ENCODE data around the gene TK1.
A peak's percentile ranks its signal among the peaks of the same experiment; 100 is the strongest.

TK1 gene

GRCh38 chr17:78134899-78135385 lies 51.9 kb downstream of the TK1 start:
- no peak overlapping the region for H3K27ac ChIP-seq
- DNase-seq (ENCODE audit: low spot score) = no peak
- no peak overlapping the region for H3K4me3 ChIP-seq
- TF ChIP-seq CTCF (IDR thresholded peaks at IDR 0.05) = no peak

GRCh38 chr17:78133971-78134898 lies 52.6 kb downstream of the TK1 start:
- Histone ChIP-seq H3K4me3 (no peak overlapping the region), H3K27ac (no peak overlapping the region)
- TF ChIP-seq CTCF (IDR thresholded peaks at IDR 0.05) = no peak
- DNase-seq (ENCODE audit: low spot score) = no peak

- TF ChIP-seq CTCF (IDR thresholded peaks at IDR 0.05) = no peak
- Histone ChIP-seq H3K4me3 (no peak overlapping the region), H3K27ac (no peak overlapping the region)
- no peak for DNase-seq (ENCODE audit: low spot score)
Measured at GRCh38 chr17:78133179-78133951, 53.5 kb downstream of the TK1 start.

GRCh38 chr17:78132767-78133178 lies 54.1 kb downstream of the TK1 start:
- DNase-seq (ENCODE audit: low spot score) = no peak
- Histone ChIP-seq H3K4me3 (no peak overlapping the region), H3K27ac (no peak overlapping the region)
- TF ChIP-seq CTCF (IDR thresholded peaks at IDR 0.05) = no peak

DNA sequence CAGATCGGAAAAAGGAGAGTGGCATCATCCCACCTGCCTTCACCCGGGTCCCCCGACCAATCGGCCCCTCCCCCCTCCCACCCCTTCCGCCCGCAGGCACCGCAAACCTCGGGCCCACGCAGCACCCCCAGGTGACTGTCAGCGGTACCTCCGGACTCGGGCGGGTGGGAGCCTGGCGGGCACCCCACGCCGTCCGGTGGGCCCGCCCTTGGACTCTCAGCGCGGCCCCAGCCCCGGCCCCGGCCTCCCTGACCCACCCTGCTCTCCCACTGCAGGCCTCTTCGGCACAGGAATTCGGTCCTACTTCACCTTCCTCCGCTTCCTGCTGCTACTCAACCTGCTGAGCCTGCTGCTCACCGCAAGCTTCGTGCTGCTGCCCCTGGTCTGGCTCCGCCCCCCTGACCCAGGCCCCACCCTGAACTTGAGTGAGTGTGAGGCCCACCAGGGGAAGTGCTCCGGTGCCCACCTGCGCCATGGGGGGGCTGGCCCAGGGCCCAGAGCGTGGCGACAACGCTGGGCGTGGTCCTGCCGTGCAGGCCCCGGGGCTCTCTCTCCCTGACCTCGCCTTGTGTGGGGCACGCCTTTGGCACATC lies 54.7 kb downstream of the TK1 start:
- no peak overlapping the region for H3K27ac ChIP-seq
- no peak for DNase-seq (ENCODE audit: low spot score)
- TF ChIP-seq CTCF (IDR thresholded peaks at IDR 0.05) = no peak
- peak overlapping the region; percentile 59 for H3K4me3 ChIP-seq

- H3K4me3 ChIP-seq = peak overlapping the region; percentile 59
- TF ChIP-seq CTCF (IDR thresholded peaks at IDR 0.05) = no peak
- no peak overlapping the region for H3K27ac ChIP-seq
- DNase-seq (ENCODE audit: low spot score) = no peak
Measured at GRCh38 chr17:78131172-78132083, 55.4 kb downstream of the TK1 start.

Data from coronary artery (tissue), 2 donors.